Measurements from ENCODE around the gene S100A9.
A peak's percentile ranks its signal among the peaks of the same experiment; 100 is the strongest.
"Not testable (repeated sequence)": the region's sequence is repeated elsewhere in the genome, so short reads cannot be mapped to it uniquely, and the experiment has no call there.

S100A9 gene

DNA sequence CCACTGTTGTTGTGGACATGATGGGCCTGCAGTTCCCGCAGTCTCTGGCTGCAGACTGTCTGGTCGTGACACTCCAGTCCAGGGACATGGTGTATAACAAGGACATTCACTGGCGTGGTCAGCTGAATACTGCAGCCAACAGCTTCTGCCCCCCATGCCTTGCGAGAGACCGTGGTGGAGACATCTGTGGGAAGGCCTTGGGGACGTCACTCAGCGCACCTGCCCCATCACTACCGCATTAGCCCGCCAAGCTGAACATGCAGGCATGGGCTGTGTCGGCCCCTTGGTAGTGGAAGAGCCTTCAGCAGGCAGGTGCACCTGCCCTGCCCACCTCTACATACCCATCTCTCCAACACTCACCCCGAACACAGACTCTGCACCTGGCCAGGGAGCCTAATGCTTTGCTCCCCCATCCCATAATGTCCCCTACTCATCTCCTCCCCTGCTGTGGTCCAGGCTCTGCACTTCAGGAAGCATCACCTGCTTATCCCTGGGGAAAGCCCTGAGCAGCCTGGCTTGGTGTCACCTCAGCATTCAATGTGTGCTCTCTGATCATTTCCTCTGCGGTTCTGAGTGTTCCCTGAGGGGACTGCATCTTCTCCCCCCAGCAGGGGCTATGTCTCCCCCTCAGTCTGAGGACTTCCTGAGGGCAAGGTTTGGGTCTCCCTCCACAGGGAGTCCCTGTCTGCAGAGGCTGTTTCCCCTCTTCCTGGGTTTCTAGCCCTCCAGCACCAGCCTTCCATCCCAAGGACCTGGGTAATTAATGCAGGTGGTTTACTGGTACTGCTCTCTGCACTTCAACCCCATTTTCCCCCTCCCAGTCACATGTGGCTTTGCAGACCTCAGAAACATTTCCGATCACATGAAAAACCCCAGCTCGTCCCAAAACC, 12.2 kb upstream of the S100A9 start:
- no peak for DNase-seq

- DNase-seq, result peak; percentile 95
Measured at GRCh38 chr1:153346077-153346723, 11.5 kb upstream of the S100A9 start.

- not testable (repeated sequence) for DNase-seq
Measured at GRCh38 chr1:153347049-153347448, 10.6 kb upstream of the S100A9 start.

GRCh38 chr1:153347856-153348255, 9.8 kb upstream of the S100A9 start:
- no peak for DNase-seq

GRCh38 chr1:153348511-153349362, 8.9 kb upstream of the S100A9 start, which contains the start of gene PGLYRP4:
PGLYRP4 (minus strand) TSS chr1:153348841; CDS start chr1:153347932, 909 bp downstream.
- no peak for DNase-seq

- no peak for DNase-seq
Measured at GRCh38 chr1:153349363-153350320, 8.0 kb upstream of the S100A9 start.

GRCh38 chr1:153350321-153350957, 7.2 kb upstream of the S100A9 start:
- DNase-seq, result no peak

DNA sequence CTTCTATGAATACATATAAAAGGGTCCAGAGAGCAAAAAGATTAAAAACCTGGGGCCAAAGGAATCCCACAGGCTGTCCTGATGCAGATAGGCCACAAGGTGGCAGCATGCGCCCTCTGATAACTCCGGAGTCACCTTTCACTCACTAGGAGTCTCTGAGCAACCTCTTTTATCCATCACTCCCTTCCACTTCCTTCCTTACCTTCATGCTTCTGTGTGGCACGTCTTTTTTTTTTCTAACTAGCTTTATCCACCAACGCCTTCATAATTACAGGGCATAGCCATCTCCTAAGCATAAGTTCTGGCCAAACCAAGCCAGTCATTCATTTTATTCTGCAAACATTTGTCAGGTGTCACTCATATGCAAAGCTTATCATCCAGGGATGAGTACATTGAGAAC, 5.1 kb upstream of the S100A9 start:
- DNase-seq, result peak; percentile 87

DNA sequence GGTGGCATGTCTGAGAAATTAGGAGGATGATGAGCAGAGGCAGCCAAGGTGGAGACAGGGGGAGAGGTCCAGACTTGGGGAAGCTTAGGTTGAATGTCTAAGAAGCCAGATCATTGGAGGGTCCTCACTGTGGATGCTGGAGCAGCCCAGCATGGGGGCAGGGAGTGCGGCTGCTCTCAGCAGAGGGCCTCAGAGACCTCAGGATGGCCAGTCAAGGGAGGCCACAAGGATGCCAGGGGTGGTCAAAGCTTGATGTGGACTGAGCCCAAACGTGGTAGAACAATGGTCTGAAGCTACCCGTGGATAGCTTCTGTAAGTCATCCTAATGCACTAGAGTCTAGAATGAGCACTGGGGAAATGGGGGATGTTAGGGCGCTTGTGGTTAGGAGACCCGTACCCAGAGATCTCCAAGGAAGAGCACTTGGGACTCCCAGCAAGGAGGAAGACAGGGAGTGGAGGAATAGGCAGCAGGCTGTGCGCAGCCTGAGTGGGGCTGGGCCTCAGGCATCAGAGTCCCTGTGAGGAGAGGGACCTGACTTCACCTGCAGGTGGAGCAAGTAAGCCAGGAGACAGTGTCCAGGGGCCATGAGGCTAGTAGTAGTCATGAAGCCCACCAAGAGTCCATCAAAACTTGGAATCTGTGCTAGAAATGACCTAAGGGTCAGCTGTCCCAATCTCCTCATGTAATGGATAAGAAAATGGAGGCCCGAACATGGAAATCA, 4.3 kb upstream of the S100A9 start:
- peak; percentile 34 for DNase-seq

DNA sequence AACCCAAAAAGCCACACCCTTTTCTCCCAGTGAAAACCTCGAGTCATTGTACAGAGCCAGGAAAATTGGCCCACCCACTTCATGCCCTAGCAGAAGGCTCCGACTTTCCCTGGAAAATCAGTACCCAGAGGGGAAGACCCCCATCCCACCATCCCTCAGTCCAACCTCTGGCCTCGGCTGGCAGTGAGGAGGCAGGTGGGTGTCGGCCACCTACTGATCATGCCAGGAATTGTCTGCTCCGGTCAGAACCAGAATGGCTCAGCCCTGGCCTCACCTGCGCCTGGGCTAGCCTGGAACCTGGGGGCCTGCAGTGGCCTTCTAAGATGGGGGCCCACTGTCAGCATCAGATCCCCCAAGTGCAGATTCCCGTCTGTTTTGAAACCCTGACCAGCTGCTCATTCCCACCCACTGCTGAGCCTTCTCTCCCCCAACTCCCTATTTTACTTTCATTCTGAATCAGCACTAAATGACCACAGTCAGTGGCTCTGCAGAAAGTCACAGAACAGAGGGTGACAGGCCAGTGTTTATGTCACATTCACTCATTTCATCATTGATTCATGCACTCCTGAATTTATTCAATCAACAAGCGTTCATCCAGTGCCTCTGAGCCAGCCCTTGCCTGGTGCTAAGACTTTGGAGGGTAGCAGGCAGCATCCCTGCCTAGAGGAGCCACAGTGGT, 3.0 kb upstream of the S100A9 start:
- no peak for DNase-seq

- DNase-seq, result peak; percentile 76
Measured at GRCh38 chr1:153355445-153356071, 2.1 kb upstream of the S100A9 start.

GRCh38 chr1:153356392-153357075, 1.1 kb upstream of the S100A9 start:
- no peak for DNase-seq

DNA sequence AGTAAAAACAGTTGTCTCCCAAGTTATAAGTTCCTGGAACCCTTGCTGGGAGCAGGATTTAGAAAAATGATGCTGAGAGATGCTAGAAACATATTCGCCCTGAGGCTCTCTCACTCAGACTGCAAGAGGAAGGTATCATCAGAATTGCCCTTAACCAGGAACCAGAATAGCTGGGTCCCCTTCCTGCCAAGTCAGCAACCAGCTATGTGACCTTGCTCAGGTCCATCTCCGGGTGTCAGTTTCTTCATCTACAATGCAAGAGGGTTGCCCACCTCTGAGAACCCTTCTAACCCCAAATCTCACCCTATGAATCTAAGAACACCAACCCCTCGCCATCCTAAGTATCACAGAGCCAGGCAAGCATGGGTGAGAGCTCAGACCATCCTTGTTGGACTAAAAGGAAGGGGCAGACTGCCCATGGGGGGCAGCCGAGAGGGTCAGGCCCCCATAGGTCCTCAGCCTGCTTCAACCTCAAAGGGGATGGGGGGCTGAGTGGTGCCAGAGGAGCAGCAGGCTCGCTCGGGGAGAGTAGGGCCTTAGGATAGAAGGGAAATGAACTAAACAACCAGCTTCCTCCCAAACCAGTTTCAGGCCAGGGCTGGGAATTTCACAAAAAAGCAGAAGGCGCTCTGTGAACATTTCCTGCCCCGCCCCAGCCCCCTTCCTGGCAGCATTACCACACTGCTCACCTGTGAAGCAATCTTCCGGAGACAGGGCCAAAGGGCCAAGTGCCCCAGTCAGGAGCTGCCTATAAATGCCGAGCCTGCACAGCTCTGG, 390 bp upstream of the S100A9 start:
- DNase-seq, result no peak

- DNase-seq, result no peak
Measured at GRCh38 chr1:153358691-153358975, 979 bp downstream of the S100A9 start.

GRCh38 chr1:153359241-153359640, 1.6 kb downstream of the S100A9 start:
- no peak for DNase-seq

DNA sequence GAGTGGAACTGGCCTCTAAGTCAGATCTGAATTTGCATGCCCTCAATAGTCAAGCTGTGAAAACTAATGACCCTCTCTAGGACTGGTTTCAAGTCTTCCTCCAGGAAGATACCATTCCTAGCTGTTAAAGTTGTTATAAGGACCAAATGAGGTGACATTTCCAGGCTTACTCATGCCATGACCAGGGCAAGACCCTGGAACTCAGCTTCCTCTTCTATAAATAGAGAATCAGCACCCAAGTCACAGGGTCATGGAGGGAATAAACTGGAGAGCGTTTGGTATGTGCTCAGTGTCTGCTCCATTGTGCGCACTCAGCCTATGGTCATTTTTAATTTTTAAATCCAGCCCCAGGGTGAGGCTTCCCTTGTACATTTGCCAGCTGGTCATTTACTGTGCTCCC, 2.5 kb downstream of the S100A9 start:
- DNase-seq, result no peak

DNA sequence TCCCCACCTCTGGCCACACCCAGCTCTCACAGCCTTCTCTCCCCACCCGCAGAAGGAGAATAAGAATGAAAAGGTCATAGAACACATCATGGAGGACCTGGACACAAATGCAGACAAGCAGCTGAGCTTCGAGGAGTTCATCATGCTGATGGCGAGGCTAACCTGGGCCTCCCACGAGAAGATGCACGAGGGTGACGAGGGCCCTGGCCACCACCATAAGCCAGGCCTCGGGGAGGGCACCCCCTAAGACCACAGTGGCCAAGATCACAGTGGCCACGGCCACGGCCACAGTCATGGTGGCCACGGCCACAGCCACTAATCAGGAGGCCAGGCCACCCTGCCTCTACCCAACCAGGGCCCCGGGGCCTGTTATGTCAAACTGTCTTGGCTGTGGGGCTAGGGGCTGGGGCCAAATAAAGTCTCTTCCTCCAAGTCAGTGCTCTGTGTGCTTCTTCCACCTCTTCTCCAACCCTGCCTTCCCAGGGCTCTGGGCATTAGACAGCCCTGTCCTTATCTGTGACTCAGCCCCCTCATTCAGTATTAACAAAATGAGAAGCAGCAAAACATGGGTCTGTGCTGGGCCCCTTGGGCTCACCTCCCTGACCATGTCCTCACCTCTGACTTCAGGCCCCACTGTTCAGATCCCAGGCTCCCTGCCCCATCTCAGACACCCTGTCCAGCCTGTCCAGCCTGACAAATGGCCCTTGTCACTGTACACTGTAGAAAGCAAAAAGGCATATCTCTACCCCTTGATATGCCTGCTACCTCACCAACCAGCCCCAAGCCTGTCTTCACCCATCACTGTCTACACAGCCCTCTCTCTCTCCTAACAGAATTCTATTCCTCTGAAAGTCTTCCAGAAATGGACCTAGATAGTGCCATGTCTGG, 3.2 kb downstream of the S100A9 start:
- no peak for DNase-seq

All from NCI-H2171 treated with DMSO at 0.1 percent for 48 hours (cell line).